GM18498 (cell line): ENCODE data around the gene SPIN1.

ENCODE experiments used
- ATAC-seq: cut with Tn5 transposase; IDR thresholded peaks from one replicate; pipeline ENCODE4 v1.9.1; 2021; ENCODE audit warnings: mild to moderate bottlenecking, moderate library complexity; ENCODE audit not compliant: unreplicated experiment

Gene SPIN1

DNA sequence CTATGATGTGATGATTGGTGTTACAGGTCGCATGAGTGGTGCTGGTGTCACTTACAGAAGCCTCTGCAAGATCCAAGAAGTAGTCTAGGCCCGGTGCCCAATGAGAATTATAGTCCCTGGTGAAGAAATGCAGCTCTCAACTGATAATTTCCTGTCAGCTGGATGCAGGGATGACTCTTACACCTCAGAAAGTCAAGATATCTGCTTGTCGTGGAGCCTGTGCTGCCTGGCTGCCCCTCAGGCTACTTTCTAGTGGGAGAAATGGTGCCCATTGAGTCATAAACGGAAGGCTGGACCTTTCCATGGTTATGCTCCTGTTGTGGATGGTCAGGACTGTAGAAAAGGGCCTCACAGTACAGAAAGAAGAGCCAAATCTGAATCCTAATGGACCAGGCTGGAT lies 99.9 kb downstream of the SPIN1 start:
- ATAC-seq, result no peak

DNA sequence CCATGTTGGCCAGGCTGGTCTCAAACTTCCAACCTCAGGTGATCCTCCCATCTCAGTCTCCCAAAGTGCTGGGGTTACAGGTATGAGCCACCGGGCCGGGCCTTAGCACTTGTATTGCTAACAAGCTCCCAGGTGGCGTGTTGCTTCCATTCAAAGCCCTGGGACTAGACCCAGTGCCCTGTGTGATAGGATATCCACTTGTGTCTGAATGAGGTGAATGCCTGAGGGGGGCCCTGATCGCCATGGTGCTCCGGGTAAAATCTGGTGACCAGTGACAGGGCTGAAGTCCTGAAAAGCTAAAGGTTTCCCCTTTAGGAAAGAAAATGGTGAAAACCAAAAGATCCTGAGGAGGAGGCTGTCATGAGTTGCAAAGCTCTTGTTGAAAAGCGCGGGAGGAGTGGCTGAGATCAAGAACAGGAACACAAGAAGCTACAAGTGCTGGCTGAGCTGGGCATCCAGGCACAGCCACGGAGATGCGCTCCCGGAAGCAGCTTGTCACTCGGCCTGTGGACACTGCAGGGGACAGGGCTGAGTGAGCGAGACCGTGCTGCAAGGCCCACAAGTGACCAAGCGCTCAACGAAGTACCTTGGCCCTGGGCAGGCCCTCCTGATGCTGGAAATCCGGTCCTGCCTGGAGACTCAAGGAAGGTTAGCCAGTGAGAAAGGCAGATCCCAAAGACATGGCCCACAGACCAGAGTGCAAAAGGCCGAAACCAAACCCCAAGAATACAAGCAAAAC lies 106.9 kb downstream of the SPIN1 start:
- ATAC-seq, result no peak

DNA sequence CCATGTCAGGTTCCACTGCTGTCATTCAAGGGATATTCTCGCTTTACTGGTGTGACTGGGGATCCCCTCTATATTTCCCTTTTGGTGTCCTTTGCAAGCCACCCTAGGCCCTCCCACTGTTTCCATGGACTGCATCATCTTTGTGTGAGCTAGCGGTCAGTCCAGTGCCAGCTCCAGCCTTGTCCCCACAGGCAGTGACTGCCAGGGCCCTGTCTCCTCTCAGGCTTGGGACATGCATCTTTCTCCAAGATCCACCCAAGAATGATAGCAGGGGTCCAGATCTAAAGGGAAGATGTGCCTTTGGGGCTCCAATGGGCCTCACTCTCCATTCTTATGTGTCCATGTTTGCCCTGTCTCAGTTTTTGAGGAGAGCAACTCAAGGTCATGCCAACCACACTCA lies 109.0 kb downstream of the SPIN1 start:
- ATAC-seq, result no peak

DNA sequence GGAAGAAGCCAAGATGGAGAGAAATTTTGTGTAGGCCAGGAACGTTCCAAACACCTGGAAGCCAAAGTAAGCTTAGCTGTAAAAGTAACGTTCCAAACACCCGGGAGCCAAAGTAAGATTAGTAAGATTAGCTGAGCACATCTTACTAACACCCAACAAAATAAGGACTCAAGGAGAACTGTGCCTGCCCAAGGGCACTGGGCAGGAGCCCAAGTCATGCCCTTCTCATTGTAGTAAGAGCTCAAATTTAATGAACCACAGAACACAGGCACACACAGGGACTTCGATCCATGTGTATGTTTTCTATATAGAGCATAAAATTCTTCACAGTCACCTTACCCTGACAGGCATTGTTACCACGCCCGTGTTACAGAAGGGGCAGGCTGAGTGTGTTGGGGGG lies 110.6 kb downstream of the SPIN1 start:
- ATAC-seq, result no peak

DNA sequence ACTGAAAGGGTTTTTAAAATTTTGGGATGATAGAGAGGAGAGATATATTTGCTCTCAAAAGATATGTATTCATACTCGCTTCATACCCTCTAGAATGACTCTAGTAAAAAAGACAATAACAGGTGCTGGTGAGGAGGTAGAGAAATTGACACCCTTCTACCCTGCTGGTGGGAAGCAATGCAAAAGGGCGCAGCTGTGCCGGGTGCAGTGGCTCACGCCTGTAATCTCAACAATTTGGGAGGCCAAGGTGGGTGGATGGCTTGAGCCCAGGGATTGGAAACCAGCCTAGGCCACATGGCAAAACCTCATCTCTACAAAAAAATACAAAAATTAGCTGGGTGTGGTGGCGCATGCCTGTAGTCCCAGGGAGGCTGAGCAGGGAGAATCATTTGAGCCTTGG lies 112.8 kb downstream of the SPIN1 start:
- no peak for ATAC-seq

DNA sequence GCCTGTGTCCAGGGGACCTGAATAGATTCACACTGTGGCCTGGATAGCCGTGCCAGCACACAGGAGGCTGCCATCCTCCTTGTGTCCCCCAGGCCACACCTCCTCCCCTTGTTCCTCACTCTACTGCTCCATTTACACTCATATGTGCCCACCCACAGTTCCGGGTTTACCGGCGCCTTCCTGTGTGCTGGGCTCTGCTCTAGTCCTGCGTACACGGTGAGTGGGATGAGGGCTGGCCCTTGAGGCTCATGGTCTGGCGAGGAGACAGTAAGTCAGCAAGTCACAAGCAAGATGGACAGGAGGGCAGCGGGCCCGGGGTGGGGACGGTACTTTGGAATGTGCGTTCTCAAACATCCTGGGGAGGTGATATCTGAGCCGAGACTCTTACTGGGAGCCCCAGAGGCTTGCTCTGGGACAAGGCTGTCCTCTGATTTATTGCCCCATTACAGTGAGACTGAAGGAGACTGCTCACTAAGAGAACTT lies 114.3 kb downstream of the SPIN1 start:
- no peak for ATAC-seq

DNA sequence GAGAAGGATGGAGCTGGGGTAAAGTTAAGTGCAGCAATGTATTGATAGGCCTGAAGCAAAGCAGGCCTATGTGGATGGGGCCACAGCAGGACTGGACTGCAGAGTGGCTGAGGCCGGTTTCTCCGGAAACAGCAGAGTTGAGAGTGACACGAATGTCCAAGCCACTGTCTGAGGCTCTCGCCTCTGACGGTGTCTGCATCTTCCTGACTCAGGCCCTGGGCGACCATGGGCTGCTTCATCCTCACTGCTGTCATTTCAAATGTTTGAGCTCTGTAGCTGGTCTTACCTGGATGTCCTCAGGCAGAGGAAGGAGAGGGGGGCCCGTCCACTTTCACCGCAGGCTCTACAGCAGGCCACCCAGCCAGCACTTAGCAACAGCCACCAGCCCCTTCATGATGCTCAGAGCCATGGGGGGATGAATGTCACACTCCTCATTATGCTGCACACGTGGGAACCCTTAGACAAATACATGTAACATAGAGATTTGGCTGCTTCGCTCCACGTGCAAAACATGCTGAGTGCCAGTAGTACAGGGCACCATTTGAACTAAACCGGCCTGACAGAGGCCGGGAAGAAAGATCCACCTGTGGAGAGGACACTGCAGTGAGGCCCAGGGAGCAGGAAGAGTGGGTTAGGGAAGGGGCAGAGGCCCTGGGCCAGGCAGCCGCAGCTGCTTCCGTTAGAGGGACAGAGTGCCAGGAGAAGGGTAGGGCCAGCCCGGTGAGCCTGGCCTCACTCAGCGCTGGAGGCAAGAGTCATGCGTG lies 115.0 kb downstream of the SPIN1 start:
- ATAC-seq, result no peak

DNA sequence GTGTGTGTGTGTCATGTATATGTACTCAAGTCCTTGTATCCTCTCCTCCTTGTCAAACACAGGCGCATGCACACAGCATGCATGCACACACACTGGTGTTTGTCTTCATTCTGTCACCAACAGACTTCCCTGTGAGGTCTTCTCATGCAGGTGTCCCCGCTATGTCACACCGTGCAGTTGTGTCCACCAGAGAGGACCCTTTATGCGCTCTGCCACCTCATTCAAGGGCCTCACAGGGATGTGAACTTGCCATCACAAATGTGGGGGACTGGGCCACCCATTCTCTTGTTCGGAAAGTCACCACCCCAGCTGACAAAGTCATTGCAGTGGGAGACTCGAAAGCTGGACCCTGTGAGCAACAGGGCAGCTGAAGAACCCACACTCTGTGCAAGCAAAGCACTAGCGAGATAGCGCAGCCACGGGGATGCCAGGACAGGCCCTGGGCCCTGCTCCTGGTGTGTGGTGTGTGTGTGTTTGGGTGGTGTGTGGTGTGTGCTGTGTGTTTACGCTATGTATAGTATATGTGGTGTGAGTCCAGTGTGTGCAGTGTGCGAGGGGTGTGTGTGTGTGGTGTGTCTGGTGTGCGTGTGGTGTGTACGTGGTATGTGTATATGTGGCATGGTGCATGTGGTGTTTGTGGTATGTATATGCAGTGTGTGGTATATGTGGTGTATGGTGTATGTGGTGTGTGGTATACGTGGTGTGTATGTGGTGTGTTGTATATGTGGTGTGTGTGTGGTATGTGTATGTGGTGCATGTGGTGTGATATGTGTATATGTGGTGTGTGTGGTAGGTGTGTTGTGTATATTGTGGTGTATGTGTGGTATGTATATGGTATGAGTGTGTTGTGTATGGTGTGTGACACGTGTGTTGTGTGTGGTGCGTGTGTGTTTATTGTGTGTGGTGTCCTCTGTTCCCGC lies 115.9 kb downstream of the SPIN1 start:
- ATAC-seq, result no peak

DNA sequence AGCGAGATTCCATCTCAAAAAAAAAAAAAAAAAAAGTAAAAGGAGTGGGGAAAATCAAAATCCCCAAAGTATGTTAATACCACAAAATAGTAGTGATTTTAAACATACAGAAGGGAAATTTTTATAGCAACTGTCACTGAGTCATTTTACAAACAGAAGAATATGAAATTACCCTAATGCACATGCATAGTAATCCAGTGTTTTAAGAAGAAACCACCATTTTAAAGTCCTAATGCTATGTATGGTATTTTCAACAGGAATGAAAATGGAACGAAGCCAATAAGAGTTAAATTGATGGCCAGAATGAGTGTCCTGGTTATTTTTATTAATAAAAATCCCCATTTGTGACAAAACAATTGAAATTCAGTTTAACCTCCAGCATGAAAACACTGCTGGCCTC lies 120.1 kb downstream of the SPIN1 start:
- no peak for ATAC-seq

DNA sequence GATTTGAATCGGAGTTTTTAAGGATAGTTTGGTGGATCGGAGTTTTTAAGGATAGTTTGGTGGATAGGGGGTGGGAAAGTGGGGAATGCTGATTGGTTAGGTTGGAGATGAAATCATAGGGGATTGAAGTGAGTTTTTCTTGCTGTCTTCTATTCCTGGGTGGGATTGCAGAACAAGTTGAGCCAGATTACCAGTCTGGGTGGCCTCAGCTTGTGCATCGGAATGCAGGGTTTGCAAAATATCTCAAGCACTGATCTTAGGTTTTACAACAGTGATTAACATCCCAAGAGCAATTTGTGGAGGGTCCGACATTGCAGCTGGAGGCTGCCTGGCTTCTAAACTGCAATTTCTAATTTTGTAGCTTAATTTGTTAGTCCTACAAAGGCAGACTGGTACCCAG lies 123.7 kb downstream of the SPIN1 start:
- no peak for ATAC-seq

DNA sequence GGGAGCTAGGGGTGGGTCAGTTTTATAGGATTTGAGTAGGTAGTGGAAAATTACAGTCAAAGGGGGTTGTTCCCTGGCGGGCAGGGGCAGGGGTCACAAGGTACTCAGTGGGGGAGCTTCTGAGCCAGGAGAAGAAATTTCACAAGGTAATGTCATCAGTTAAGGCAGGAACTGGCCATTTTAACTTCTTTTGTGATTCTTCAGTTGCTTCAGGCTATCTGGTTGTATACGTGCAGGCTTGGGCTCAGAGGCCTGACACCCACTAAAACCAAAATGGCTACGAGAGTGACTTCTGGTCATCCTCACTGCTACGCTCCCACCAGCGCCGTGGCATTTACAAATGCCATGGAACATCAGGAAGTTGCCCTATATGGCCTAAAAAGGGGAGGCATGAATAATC lies 126.0 kb downstream of the SPIN1 start:
- ATAC-seq, result no peak

DNA sequence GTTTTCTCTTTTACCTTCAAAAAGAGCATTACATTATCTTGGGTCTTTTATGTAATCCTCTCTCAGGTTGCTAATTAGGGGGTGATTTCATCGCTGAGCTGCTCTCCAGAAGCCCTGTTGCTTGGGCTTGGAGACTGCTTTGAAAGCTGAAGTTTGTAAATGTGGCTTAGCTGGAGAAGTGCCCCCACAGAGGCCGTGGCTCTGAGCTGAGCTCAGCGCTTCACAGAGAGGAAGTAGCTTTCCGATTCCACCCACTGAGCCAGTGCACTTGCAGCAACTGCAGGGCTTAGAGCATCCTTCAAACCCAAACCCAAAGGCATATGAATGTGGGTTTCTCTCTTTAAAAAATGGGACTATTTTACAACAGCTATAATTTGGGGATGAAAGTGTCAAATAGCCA lies 133.1 kb downstream of the SPIN1 start:
- no peak for ATAC-seq

DNA sequence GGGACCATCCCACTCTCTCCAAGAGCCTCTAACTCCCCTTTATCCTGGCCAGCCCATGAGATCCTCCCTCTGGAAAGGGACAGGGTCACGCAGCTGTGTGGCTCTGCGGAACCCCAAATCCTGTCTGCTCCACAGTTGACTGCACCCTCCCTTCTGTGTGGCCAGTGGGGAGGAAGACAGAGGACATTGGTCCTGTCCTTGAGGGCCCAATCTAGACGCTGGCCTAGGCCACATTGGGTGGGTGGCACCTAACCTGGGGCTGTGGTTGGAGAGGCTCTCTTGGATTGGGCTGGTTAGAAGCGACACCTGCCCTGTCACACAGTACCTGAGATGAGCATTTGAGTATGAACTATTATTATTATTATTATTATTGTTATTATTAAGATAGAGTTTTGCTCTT lies 134.1 kb downstream of the SPIN1 start:
- no peak for ATAC-seq

DNA sequence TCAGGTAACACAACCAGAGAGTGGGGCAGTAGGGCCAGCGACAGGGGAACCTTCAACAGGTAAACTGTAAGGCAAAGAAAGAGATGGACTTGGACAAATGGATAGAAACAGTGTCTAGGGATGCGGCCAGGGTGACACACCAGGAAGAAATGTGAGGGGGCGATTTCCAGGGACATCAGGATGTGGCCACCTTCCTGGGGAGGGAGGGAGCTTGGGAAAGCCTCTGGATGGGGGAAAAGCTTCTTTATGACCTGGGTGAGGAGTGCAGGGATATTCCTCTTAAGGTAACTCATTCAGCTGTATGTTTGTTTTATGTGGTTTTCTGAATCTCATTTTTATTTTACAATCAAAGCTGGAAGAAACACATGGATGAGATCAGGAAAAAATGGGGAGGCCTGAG lies 134.8 kb downstream of the SPIN1 start:
- no peak for ATAC-seq

DNA sequence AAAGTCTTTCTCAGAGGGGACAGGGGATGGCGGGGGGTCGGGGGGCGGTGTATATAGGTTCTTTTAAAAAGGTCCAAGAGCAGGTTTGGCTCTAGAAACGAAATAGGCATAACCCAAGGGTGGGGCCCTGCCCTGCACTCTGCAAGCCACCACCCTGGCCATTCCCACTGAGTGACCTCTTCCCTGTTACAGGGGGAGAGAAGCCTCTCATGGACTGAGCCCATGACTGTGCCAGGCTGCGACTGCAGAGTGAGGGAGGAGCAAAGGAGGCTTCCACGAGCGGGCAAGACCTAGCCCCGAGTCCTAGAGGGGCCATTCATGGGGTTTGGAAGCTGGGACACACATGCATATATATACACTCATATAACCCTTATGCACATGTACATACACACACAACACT lies 136.7 kb downstream of the SPIN1 start:
- no peak for ATAC-seq

DNA sequence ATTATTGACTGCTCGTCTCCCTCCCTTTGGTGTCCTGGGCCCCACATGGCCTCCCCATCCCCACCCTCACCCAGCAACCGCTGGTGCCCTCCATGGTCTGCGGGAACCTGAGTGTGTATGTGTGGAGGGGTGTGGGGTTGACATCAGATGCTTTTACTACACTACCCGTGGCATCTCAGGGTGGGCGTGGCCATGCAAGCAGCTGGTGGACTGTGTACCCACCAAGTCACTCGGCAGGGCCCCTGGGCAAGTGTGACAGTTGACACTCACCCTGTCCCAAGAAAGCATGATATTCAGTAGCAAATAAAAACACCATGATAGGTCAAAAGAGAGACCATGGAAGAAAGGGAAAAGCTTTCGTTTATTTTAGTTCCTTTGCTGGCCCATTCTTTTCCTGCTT lies 139.4 kb downstream of the SPIN1 start:
- ATAC-seq, result no peak
